ENCODE data around the gene MCF2L.

MCF2L gene

DNA sequence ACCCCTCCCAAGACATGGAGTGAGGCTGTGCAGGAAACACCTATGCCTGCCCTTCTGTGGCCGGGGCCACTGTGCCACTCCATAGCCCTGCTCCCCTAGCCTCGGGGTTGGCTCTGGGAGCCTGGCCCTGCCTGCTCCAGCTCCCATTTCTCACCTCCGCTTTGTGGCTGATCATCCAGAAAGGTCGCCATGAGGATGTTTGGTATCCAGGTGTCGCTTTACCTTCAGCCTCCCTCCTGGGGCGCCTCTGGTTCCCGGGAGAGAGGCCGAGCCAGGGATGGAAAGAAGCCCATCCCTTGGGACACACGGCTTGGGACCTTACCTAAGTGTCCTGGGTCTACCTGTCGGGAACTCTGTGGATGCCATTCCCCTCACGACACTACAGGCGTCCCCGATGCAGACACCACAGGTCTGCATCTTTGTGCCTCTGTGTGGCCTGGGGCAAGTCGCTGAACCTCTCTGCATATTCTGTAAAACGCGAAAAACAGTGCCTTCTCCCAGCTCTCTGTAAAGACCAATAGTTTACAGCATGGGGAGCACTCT lies 3.4 kb upstream of the MCF2L start:
- no peak for DNase-seq

- no peak for DNase-seq
Measured at GRCh38 chr13:112966776-112967175, 2.2 kb upstream of the MCF2L start.

DNA sequence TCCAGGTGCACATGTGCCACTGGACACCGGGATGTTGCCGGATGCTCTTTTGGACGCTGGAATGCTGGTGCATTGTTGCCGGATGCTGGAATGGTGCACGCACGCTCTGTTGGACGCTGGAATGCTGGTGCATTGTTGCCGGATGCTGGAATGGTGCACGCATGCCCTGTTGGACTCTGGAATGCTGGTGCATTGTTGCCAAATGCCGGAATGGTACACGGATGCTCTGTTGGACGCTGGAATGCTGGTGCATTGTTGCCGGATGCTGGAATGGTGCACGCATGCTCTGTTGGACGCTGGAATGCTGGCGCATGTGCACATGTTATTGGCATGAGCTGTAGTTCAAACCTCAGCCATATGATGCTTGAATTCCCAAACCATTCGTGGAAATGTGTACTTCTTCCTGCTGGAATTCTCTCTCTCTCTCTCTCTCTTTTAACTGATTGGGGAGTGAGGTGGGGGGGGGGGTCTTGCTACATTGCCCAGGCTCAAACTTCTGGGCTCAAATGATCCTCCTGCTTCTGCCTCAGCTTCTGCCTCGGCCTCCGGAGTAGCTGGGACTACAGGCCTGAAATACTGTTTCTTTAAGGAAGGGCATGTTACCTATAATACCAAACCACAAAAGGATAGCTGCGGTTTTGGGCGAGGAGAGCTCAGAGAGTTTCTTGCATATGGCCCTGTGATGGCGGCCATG lies 1.2 kb upstream of the MCF2L start:
- no peak for DNase-seq

DNA sequence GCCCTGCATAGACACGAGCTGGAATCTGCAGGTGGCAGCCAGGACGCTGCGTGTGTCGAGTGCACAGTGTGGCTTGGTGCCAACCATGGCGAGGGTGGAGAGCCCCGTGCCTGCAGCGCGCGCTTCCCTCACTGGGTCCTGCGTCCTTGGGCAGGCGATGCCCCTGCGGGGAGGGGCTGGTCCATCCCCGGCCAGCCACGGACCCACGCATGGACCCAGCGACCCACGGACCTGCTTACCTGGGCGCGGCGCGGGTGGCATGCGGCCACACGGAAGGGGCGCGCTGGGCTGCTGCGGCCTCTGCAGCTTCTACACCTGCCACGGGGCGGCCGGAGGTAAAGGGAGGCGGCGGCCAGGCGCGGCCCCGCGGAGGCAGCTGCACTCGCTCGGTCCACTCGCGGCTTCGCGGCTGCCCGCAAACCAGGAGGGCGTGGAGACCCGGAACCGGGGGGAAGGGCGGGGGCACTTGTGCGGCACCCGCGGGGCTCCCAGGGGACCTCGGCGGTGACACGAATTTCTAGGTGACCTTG lies 569 bp upstream of the MCF2L start:
- no peak for DNase-seq

DNA sequence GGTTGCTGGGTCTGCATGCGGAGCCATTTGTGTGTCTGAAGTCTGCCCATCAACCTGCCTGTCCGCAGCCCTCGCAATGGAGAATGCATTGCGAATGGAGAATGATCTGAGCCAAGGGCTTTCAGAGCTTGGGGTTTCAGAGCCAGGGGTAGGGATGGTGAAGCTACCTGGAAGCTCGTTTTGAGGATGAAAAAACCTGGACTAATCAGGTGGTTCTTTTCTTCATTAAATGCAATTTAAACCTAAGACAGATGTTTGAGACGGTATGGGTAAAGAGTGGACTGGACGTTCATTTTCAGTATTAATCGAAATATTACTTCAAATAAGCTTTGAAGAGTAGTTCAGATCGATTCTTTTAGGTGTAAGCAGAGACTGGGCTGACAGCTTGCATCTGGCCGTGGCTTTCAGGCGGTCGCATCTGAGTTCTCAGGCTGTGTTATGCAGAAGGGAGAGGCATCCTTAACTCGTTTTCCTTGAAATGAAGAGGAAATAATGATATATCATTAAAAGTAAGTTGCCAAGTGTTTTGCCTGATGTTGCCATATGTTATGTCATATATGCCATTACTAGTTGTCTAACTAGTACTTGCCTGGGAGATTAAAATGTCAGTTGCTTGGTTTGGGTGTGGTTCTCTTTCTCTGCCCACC lies 801 bp downstream of the MCF2L start:
- no peak for DNase-seq

DNA sequence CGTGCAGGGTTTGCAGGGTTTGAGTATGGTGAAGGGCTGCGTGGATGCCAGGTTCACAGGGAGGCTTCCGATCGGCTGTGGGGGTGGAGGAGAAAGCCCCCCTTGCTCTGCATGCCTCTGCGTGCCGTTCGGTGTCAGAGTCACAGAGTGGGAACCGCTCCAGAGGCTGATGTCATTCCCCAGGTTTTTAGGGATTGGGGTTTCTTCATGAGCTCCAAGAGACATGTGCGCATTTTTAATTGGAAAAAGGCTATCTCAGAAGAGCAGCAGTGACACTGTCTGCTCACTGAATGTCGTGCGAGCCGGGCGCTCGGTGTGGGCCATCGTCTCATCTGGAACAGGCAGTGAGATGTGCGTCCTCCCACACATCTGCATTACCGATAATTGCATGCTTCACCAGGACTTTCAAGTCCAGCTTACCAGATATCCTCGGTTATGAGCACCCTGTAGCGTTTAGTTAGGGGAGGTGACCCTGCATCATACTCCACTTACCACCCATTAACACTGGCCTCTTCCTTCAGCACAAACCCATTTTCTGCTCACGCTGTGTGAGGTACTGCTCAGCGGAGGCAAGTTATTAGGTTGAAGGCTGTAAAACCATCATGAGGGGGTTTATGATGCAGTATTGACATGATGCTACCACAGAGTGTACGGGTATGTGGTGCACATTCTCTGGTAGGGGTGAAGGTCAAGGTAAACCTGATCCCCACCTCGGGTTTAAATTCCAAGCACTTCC lies 1.7 kb downstream of the MCF2L start:
- no peak for DNase-seq

GRCh38 chr13:112971288-112971643 lies 2.3 kb downstream of the MCF2L start:
- DNase-seq: no peak

DNA sequence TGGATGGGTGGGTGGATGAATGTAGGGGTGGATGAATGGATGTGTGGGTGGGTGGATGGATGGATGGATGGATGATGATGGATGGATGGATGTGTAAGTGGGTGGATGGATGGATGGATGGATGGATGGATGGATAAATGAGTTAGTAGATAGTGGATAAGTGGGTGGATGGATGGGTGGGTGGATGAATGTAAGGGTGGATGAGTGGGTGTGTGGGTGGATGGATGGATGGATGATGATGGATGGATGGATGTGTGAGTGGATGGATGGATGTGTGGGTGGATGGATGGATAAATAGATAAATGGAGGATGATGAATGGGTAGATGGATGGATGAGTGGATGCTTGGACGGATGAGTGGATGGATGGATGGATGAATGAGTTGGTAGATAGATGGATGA lies 3.2 kb downstream of the MCF2L start:
- DNase-seq: no peak

GRCh38 chr13:112972867-112973576 lies 4.0 kb downstream of the MCF2L start:
- DNase-seq: no peak

DNA sequence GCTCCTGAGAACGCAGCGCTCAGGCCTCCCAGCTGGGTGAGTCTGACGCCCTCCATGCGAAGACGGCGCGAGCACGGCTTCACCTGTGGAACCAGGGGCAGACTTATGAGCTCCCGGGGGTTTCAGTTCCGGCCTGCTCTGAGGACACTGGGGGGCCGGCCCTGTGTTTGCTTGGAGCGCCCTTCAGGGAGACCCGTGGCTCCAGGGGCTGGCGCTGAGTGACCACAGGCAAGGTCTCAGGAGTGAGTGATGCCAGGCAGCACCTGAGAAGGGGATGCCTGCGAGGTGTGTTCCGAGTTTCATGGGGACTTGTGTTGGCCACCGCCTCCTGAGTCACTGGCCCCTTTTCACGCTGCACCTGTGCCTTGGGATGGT lies 4.5 kb downstream of the MCF2L start:
- DNase-seq: no peak

DNA sequence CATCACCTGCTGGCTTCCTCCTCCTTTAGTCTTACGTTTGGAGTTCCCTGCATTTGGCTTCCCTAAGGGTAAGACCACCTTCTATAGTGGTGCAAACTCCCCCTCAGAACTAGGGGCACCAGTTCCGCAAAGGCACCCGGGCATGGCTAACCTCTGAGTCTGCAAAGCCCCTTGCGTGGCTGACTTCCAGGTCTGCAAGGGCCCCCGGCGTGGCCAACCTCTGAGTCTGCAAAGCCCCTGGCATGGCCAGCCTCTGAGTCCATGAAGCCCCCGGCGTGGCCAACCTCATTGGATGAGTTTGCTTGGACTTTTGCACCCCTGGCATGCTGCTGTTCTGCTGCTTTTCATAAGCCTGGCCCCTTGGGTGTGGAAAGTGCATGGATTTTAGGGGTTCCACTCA lies 5.1 kb downstream of the MCF2L start:
- DNase-seq: no peak

DNA sequence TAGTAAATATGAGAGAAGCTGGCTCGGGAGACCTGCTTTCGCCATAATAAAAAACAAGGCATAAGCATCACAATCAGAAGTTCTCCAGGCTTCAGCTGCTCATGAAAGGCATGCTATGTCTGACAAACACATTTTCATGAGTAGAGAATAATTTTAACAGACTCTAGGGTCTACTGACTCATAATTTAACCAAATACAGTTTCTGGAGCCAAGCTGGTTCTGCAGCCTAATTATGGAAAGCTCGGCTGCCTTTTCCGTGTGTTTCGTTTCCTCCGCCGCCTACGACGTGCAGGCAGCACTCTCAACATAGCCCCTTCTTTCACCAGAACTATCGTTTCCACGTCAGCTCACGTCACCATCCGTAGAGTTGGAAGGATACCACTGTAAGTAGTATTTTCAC lies 5.7 kb downstream of the MCF2L start:
- DNase-seq: no peak

DNA sequence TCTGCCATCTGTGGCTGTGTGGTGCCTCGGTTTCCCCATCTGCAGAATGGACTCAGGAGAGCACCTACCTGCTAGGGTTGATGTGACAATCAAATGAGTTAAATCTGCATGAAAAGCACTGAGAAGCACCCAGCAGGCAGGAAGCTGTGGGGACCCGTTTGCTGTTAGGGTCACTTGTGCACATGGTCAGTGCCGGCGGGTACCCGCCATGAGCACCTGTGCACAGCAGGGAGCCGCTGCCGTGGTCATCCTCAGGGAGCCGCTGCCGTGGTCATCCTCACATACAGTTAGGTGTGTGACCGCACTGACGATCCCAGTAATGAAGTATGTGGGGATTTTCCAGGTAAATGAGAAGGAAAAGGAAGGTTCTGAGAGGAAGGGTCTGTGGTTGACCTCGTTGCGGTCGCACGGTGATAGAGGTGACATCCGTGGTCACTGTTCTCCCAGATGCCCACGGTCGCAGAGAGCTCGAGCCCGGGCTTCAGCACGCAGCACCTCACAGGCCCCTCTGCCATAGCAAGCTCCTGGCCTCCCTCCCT lies 6.5 kb downstream of the MCF2L start:
- no peak for DNase-seq

GRCh38 chr13:112976526-112976925 lies 7.5 kb downstream of the MCF2L start:
- no peak for DNase-seq

DNA sequence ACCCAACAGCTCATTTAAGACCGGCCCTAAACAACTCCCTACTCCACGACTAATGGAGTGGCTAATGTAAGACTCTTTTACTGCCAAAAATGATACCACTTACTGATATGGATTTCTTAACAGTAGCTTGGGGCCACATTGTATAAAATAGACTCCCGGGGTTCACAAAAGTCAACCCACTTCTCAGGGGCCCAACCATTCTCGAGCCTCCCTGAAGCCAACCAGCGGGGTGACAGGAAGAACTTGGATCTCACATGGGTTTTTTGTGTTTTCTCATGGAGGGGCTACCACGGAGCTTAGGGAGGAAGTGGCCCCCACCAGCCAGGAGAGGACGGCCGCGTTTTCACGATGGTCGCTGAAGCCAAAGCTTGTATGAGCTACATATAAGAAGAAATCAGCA lies 8.1 kb downstream of the MCF2L start:
- no peak for DNase-seq

- no peak for DNase-seq
Measured at GRCh38 chr13:112977525-112977924, 8.5 kb downstream of the MCF2L start.

DNA sequence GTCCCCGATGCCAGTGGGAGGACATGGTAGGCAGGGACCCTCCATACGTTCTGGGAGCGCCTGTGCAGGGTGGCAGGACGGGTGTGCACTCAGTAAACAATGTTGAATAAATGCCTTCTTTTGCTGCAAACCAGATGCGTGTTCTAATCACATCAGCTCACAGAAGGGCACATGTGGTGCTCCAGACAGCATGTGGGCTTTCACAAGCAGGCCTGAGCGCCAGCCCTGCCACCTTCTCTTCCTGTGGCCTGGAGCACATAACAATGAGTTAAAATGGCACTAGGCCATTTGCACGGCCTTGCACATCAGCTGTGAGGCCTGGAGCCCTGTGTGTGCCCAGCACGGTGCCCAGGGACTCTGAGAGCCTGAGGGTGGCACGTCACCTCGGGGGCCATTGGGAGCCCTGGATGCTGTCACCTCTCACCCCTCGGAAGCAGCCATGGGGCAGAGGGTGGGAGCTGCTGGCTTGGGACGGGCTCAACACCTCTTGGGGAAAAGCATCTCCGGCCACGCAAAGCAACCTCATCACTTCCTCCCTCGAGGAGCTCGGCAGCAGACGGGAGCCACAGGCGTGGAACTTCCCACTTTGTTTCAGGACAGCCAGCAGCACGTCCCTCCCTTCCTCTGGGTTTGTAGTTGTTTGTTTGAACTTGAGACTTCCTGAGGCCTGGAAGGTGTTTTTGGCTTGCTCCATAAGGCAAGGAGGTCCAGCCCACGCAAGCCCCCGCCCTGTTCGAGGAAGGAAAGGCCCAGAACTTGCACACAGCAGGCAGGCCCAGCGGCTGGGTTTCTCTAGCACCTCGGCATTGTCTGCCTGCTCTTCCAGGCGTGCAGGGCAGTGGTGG lies 9.8 kb downstream of the MCF2L start:
- DNase-seq: no peak

DNA sequence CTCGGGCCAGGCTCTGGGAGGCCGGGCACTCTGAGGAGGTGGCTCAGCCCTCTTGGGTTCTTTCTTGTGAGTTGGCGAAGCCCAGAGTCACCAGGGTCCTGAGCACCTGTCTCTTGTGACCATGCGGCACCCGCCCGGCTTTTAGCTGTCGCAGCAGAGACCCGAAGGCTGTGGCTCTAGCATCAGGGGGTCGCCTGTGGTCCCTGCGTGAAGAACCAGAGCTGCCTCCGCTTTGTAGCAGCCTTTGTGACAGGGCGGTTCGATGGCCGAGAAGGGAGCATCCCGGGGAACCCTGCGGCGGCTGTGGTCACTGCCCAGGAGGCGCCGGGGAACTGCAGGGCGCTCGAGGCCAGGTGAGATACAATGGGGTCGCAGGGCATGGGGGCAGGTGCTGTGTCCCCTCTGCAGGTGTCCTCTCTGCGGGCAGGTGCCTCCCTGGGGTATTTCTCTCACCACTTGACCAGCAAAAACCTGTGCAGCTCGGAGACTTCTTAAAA lies 10.4 kb downstream of the MCF2L start:
- no peak for DNase-seq

GRCh38 chr13:112980434-112980833 lies 11.4 kb downstream of the MCF2L start:
- DNase-seq: no peak

DNA sequence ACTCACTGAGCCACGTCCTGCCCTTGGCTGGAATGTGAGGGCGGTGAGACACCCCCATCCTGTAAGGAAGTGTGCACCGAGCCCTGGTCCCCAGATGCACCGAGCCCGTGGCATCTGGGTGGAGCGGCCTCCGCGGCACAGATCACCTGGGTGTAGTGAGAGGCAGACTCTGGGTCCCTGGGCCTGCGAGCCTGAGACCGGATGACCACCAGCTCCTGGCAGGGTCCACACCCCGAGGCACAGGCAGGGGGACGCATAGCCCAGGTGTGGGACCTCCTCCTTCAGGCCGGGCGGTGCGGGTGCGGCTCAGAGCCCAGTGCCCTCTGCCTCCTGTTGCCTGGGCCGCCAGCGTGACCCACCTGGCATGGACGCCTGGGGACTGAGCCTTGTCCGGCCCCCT lies 12.4 kb downstream of the MCF2L start:
- DNase-seq: no peak

GRCh38 chr13:112982281-112983041 lies 13.4 kb downstream of the MCF2L start:
- DNase-seq: no peak

Data from T1000 (cell line).